Measurements from ENCODE around the gene TNFSF12. TPM values are rescaled to one million over a fixed set of nuclear protein-coding genes. Genes with fewer than 3 reads are reported as not detected.
A peak's percentile ranks its signal among the peaks of the same experiment; 100 is the strongest.

Gene TNFSF12
- total and polyA plus RNA-seq, 9 of the 15 experiments (the other 6 are each of a cell fraction or from before 2014, with no cell fraction given) = 0.03 to 0.95 (median 0.19) TPM; not detected in 3

- TF ChIP-seq ZBTB33 (CRISPR knock-in tag; IDR thresholded peaks at IDR 0.05) (no peak), E4F1 (CRISPR knock-in tag; IDR thresholded peaks at IDR 0.05; ENCODE audit: borderline replicate concordance) (no peak), HNRNPL (IDR thresholded peaks at IDR 0.05; ENCODE audit: low read depth, low read length) (peak; percentile 81; the same call in 1 of the 2 replicates), ATF2 (CRISPR knock-in tag; IDR thresholded peaks at IDR 0.05) (no peak), ZNF75A (CRISPR knock-in tag; IDR thresholded peaks at IDR 0.05) (no peak), HOXB6 (CRISPR knock-in tag; IDR thresholded peaks at IDR 0.05; ENCODE audit: borderline replicate concordance) (no peak), SIN3A (IDR thresholded peaks at IDR 0.05; ENCODE audit: borderline replicate concordance in 2 of 2, control insufficient read depth in 1 of 2, low read depth in 2 of 2, low read length in 2 of 2) (peak; percentile 25 to 83; a peak in 1 of 4 replicates), STAG1 (CRISPR knock-in tag; IDR thresholded peaks at IDR 0.05; ENCODE audit: borderline replicate concordance) (no peak), SP2 (IDR thresholded peaks at IDR 0.05; ENCODE audit: extremely low read depth, low read depth, low read length, poor library complexity, severe bottlenecking) (peak; percentile 93), MAFF (IDR thresholded peaks at IDR 0.05; ENCODE audit: low read length) (no peak), MTA3 (IDR thresholded peaks at IDR 0.05; ENCODE audit: borderline replicate concordance) (peak; percentile 95), SLC30A9 (CRISPR knock-in tag; IDR thresholded peaks at IDR 0.05) (no peak), TAF9B (IDR thresholded peaks at IDR 0.05; ENCODE audit: partially characterized antibody) (peak; percentile 67), ETV1 (tag; conservative IDR thresholded peaks at IDR 0.05; ENCODE audit: low read depth) (no peak), ZNF3 (CRISPR knock-in tag; IDR thresholded peaks at IDR 0.05) (no peak), MEF2A (IDR thresholded peaks at IDR 0.05; ENCODE audit: control insufficient read depth, low read depth, low read length) (no peak)
- TF ChIP-seq, protein P1, sequence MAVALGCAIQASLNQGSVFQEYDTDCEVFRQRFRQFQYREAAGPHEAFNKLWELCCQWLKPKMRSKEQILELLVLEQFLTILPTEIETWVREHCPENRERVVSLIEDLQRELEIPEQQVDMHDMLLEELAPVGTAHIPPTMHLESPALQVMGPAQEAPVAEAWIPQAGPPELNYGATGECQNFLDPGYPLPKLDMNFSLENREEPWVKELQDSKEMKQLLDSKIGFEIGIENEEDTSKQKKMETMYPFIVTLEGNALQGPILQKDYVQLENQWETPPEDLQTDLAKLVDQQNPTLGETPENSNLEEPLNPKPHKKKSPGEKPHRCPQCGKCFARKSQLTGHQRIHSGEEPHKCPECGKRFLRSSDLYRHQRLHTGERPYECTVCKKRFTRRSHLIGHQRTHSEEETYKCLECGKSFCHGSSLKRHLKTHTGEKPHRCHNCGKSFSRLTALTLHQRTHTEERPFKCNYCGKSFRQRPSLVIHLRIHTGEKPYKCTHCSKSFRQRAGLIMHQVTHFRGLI (CRISPR knock-in tag; IDR thresholded peaks at IDR 0.05) = no peak
- TF ChIP-seq, protein P2, sequence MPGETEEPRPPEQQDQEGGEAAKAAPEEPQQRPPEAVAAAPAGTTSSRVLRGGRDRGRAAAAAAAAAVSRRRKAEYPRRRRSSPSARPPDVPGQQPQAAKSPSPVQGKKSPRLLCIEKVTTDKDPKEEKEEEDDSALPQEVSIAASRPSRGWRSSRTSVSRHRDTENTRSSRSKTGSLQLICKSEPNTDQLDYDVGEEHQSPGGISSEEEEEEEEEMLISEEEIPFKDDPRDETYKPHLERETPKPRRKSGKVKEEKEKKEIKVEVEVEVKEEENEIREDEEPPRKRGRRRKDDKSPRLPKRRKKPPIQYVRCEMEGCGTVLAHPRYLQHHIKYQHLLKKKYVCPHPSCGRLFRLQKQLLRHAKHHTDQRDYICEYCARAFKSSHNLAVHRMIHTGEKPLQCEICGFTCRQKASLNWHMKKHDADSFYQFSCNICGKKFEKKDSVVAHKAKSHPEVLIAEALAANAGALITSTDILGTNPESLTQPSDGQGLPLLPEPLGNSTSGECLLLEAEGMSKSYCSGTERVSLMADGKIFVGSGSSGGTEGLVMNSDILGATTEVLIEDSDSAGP (CRISPR knock-in tag; IDR thresholded peaks at IDR 0.05) = no peak
Measured at GRCh38 chr17:7572588-7573323, 23.9 kb downstream of the TNFSF12 start (continued).
